ENCODE measurements around the gene OPHN1.

DNA sequence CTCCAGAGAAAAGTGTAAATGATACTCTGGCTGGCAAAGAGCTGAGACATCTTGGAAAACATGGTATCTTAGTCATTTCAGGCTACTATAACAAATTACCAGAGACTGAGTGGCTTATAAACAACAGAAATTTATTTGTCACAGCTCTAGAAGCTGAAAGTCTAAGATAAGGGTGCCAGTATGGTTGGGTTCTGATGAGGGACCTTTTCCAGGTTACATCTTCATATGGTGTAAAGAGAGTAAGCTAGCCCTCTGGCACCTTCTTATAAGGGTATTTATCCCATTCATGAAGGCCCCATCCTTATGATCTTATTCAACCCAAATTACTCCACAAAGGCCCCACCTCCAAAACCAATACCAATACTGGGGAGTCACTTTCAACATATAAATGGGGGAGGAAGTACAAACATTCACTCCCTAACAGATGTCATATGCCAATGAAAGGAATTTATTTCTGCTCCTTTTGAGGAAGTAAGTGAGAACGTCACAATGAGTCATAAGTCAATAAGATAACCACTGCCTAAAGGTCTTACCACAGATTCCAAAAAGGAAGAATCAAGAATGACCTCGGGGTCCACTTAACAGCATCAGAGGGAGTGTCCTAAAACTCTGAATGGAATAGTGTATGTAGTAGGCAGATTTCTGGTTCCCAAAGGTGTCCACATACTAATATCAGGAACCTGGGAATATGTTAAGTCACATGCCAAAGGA is 246.6 kb downstream of the OPHN1 start:
- TF ChIP-seq, protein P1, sequence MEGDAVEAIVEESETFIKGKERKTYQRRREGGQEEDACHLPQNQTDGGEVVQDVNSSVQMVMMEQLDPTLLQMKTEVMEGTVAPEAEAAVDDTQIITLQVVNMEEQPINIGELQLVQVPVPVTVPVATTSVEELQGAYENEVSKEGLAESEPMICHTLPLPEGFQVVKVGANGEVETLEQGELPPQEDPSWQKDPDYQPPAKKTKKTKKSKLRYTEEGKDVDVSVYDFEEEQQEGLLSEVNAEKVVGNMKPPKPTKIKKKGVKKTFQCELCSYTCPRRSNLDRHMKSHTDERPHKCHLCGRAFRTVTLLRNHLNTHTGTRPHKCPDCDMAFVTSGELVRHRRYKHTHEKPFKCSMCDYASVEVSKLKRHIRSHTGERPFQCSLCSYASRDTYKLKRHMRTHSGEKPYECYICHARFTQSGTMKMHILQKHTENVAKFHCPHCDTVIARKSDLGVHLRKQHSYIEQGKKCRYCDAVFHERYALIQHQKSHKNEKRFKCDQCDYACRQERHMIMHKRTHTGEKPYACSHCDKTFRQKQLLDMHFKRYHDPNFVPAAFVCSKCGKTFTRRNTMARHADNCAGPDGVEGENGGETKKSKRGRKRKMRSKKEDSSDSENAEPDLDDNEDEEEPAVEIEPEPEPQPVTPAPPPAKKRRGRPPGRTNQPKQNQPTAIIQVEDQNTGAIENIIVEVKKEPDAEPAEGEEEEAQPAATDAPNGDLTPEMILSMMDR (IDR thresholded peaks at IDR 0.05; ENCODE audit: low read depth, low read length, poor library complexity, severe bottlenecking) = no peak
- no peak for TF ChIP-seq EZH2phosphoT487 (IDR thresholded peaks at IDR 0.05; ENCODE audit: borderline replicate concordance, low read length)

All from DOHH2 (cell line).